GM23338 (cell line): ENCODE data around the gene PARD3. TPM values are rescaled to one million over a fixed set of nuclear protein-coding genes. Genes with fewer than 3 reads are reported as not detected.
"Not testable (repeated sequence)": the region's sequence is repeated elsewhere in the genome, so short reads cannot be mapped to it uniquely, and the experiment has no call there.

Source experiments
- ATAC-seq: fragments of 200-7000 bp; cut with Tn5 transposase; 3 replicates; pipeline ENCODE4 v1.9.1; 2020
- DNase-seq: peaks from one replicate; pipeline ENCODE4 v3.0.0-alpha.2; 2015; ENCODE audit warnings: low spot score
- H2AFZ ChIP-seq: fragments of 200-600 bp; sonication (generic); 2 replicates; pipeline ENCODE4 v1.8.0; 2016; ENCODE audit warnings: antibody characterized with exemption, mild to moderate bottlenecking, moderate library complexity
- H3F3A ChIP-seq: fragments of 200-600 bp; sonication (generic); replicated peaks from 2 replicates; pipeline ENCODE4 v1.8.0; 2017; ENCODE audit warnings: antibody characterized with exemption, mixed run types, low read depth
- H3K27ac ChIP-seq: fragments of 200-600 bp; sonication (generic); 2 replicates; pipeline ENCODE4 v1.6.1; 2016; ENCODE audit warnings: low read depth
- H3K27me3 ChIP-seq: fragments of 200-600 bp; sonication (generic); 2 replicates; pipeline ENCODE4 v1.8.0; 2016; ENCODE audit warnings: mild to moderate bottlenecking, mixed run types, moderate library complexity; ENCODE audit not compliant: insufficient read depth
- H3K36me3 ChIP-seq: fragments of 200-600 bp; sonication (generic); 2 replicates; pipeline ENCODE4 v1.8.0; 2016; ENCODE audit warnings: mild to moderate bottlenecking; ENCODE audit not compliant: insufficient read depth
- H3K4me1 ChIP-seq: fragments of 200-600 bp; sonication (generic); 2 replicates; pipeline ENCODE4 v1.8.0; 2016; ENCODE audit warnings: mild to moderate bottlenecking, moderate library complexity; ENCODE audit not compliant: insufficient read depth
- H3K4me2 ChIP-seq: fragments of 200-600 bp; sonication (generic); 2 replicates; pipeline ENCODE4 v1.7.1; 2017; ENCODE audit warnings: mixed run types
- H3K4me3 ChIP-seq: fragments of 200-600 bp; sonication (generic); 2 replicates; pipeline ENCODE4 v1.6.1; 2016; ENCODE audit warnings: mixed run types
- H3K79me2 ChIP-seq: fragments of 200-600 bp; sonication (generic); replicated peaks from 2 replicates; pipeline ENCODE4 v1.8.0; 2017; ENCODE audit warnings: mild to moderate bottlenecking; ENCODE audit not compliant: insufficient read depth
- H3K9me2 ChIP-seq: fragments of 200-600 bp; sonication (generic); 2 replicates; pipeline ENCODE4 v1.8.0; 2017; ENCODE audit not compliant: insufficient read depth
- H4K20me1 ChIP-seq: fragments of 200-600 bp; sonication (generic); replicated peaks from 2 replicates; pipeline ENCODE4 v1.8.0; 2017; ENCODE audit warnings: mild to moderate bottlenecking; ENCODE audit not compliant: insufficient read depth
- H3K27ac Mint-ChIP-seq: 2 replicates; pipeline ENCODE4 v1.8.0; 2020; ENCODE audit warnings: inconsistent platforms, mild to moderate bottlenecking, moderate library complexity, mixed read lengths
- H3K27me3 Mint-ChIP-seq: 3 replicates; pipeline ENCODE4 v1.8.0; 2022; ENCODE audit warnings: low read depth, mild to moderate bottlenecking, moderate library complexity, mixed read lengths, inconsistent platforms; ENCODE audit not compliant: insufficient read depth, poor library complexity
- H3K36me3 Mint-ChIP-seq: 3 replicates; pipeline ENCODE4 v1.8.0; 2021; ENCODE audit warnings: low read depth, mild to moderate bottlenecking, inconsistent platforms, moderate library complexity, mixed read lengths
- H3K4me1 Mint-ChIP-seq: 3 replicates; pipeline ENCODE4 v1.8.0; 2020; ENCODE audit warnings: mild to moderate bottlenecking, inconsistent platforms, mixed read lengths
- H3K4me3 Mint-ChIP-seq: 3 replicates; pipeline ENCODE4 v1.8.0; 2021; ENCODE audit warnings: moderate library complexity, mild to moderate bottlenecking, inconsistent platforms, mixed read lengths
- H3K9me3 Mint-ChIP-seq: 3 replicates; pipeline ENCODE4 v1.8.0; 2020; ENCODE audit warnings: moderate library complexity, mild to moderate bottlenecking, inconsistent platforms, mixed read lengths
- CREB1 ChIP-seq: fragments of 250-450 bp; sonication (Bioruptor Pico); IDR thresholded peaks from 2 replicates; pipeline ENCODE4 v1.5.0; 2020; ENCODE audit warnings: low read depth, mild to moderate bottlenecking, moderate library complexity
- EZH2 ChIP-seq: fragments of 200-600 bp; sonication (generic); IDR thresholded peaks from one replicate; pipeline ENCODE4 v1.8.0; 2017; ENCODE audit warnings: antibody characterized with exemption, mild to moderate bottlenecking, low read depth; ENCODE audit not compliant: unreplicated experiment
- EZH2phosphoT487 ChIP-seq: fragments of 200-600 bp; sonication (generic); IDR thresholded peaks from one replicate; pipeline ENCODE4 v1.8.1; 2018; ENCODE audit warnings: antibody characterized with exemption; ENCODE audit not compliant: unreplicated experiment
- NANOG ChIP-seq: IDR thresholded peaks from 2 replicates; pipeline ENCODE4 v1.6.1; 2016; ENCODE audit warnings: antibody characterized with exemption, borderline replicate concordance
- POLR2AphosphoS5 ChIP-seq: IDR thresholded peaks from 2 replicates; pipeline ENCODE4 v1.6.1; 2016; ENCODE audit warnings: antibody characterized with exemption, low read depth
- STAT1 ChIP-seq: IDR thresholded peaks from one replicate; pipeline ENCODE4 v1.6.1; 2016; ENCODE audit warnings: antibody characterized with exemption; ENCODE audit not compliant: unreplicated experiment
- ZNF114 ChIP-seq: fragments of 250-450 bp; sonication (Bioruptor Pico); IDR thresholded peaks from 2 replicates; pipeline ENCODE4 v1.5.0; 2020; ENCODE audit warnings: mild to moderate bottlenecking, moderate library complexity
- ZNF331 ChIP-seq: fragments of 250-450 bp; sonication (Bioruptor Pico); IDR thresholded peaks from 2 replicates; pipeline ENCODE4 v1.5.0; 2020; ENCODE audit warnings: low read depth, mild to moderate bottlenecking, moderate library complexity
- polyA plus RNA-seq: library from polyadenylated mRNA; unstranded; fragments of >200 nt; fragmentation: Nextera tagmentation; extraction: Ambion mirVana; gene quantifications from 2 replicates; pipeline ENCODE4 v1.2.1, GENCODE V29; 2016
- total RNA-seq: library from RNA; depleted of rRNA; stranded (reverse); fragments of >200 nt; shearing (Covaris generic); gene quantifications from 2 replicates; pipeline ENCODE4 v1.2.3, GENCODE V29; 2014
- TF ChIP-seq, protein P1 (sequence below), 2 experiments: fragments of 200-600 bp in 1 of 2; sonication (generic) in 1 of 2; conservative IDR thresholded peaks; 2 replicates each; pipeline versions ENCODE4 v1.5.1 to v1.6.1; 2016 to 2017; ENCODE audit warnings: antibody characterized with exemption in 2 of 2, low read depth in 2 of 2, mild to moderate bottlenecking in 2 of 2, moderate library complexity in 1 of 2
- TF ChIP-seq, protein P2 (sequence below): IDR thresholded peaks from one replicate; pipeline ENCODE4 v1.6.1; 2018; ENCODE audit warnings: antibody characterized with exemption; ENCODE audit not compliant: unreplicated experiment
- TF ChIP-seq, protein P3 (sequence below): IDR thresholded peaks from 2 replicates; pipeline ENCODE4 v1.6.1; 2016; ENCODE audit warnings: antibody characterized with exemption

PARD3 gene
- total and polyA plus RNA-seq, 2 experiments from 2014 or later = 30.2 to 51.4 TPM

DNA sequence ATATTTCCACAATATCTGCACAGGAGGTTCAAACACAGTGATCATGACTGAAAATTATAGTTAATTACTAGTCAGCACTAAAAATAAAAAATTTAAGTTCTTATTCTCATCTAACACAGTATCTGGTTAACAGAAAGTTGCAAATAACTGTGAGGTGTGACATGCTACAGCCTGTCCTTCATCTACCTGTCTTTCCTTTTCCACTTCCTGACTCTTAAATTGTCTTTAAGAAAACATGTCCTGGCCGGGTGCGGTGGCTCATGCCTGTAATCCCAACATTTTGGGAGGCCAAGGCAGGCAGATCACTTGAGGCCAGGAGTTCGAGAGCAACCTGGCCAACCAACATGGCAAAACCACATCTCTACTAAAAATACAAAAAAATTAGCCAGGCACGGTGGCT, 57.9 kb downstream of the PARD3 start:
- not testable (repeated sequence) for H3K27me3 Mint-ChIP-seq, H3F3A ChIP-seq, H3K36me3 ChIP-seq, H3K9me2 ChIP-seq, H3K4me2 ChIP-seq, H3K4me3 Mint-ChIP-seq, H3K36me3 Mint-ChIP-seq, H3K4me3 ChIP-seq, H3K27ac ChIP-seq, DNase-seq, ATAC-seq, H3K9me3 Mint-ChIP-seq, H2AFZ ChIP-seq, H3K27me3 ChIP-seq
- Histone ChIP-seq H3K79me2 (peaks cover 99% of the 10 kb centered on the region), H4K20me1 (peaks cover 39% of the 10 kb centered on the region), H3K4me1 (peaks cover 13% of the 10 kb centered on the region)
- peaks cover 28% of the 10 kb centered on the region for H3K4me1 Mint-ChIP-seq
- peak overlapping the region; percentile 86; the same call in 1 of the 2 replicates for H3K27ac Mint-ChIP-seq

DNA sequence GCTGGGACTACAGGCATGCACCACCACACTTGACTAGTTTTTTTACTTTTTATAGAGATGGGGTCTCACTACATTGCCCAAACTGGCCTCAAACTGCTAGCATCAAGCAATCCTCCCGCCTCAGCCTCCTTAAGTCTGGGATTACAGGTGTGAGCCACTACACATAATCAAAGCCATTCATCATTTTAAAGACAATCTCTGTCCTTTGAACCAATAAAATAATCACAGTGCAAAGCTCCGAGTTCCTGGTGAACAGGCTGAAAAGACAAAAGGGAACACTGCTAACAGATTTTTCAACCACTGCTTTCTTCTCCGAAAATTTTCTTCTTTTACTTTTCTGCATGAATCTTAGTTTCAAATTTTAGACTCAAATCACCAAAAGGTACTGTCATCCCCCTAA, 58.5 kb downstream of the PARD3 start:
- Histone ChIP-seq H3K9me2 (no peaks in the 10 kb centered on the region), H3K27me3 (no peaks in the 10 kb centered on the region), H3K4me3 (no peak overlapping the region), H3K4me1 (peaks cover 13% of the 10 kb centered on the region), H3K36me3 (no peaks in the 10 kb centered on the region), H3K27ac (no peak overlapping the region), H2AFZ (no peak overlapping the region), H3K4me2 (no peak overlapping the region), H4K20me1 (peaks cover 45% of the 10 kb centered on the region), H3K79me2 (peaks cover 99% of the 10 kb centered on the region), H3F3A (no peaks in the 10 kb centered on the region)
- Mint-ChIP-seq H3K27ac (no peak overlapping the region), H3K4me3 (no peak overlapping the region), H3K9me3 (no peaks in the 10 kb centered on the region), H3K36me3 (no peaks in the 10 kb centered on the region), H3K4me1 (peaks cover 27% of the 10 kb centered on the region), H3K27me3 (no peaks in the 10 kb centered on the region)
- no peak for DNase-seq
- no peak for ATAC-seq
- TF ChIP-seq EZH2phosphoT487 (no peak), ZNF331 (no peak), POLR2AphosphoS5 (no peak), CREB1 (CRISPR knock-in tag) (no peak), EZH2 (no peak), ZNF114 (CRISPR knock-in tag) (no peak), NANOG (no peak), STAT1 (no peak)
- TF ChIP-seq, protein P1, sequence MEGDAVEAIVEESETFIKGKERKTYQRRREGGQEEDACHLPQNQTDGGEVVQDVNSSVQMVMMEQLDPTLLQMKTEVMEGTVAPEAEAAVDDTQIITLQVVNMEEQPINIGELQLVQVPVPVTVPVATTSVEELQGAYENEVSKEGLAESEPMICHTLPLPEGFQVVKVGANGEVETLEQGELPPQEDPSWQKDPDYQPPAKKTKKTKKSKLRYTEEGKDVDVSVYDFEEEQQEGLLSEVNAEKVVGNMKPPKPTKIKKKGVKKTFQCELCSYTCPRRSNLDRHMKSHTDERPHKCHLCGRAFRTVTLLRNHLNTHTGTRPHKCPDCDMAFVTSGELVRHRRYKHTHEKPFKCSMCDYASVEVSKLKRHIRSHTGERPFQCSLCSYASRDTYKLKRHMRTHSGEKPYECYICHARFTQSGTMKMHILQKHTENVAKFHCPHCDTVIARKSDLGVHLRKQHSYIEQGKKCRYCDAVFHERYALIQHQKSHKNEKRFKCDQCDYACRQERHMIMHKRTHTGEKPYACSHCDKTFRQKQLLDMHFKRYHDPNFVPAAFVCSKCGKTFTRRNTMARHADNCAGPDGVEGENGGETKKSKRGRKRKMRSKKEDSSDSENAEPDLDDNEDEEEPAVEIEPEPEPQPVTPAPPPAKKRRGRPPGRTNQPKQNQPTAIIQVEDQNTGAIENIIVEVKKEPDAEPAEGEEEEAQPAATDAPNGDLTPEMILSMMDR (conservative IDR thresholded peaks at IDR 0.05; ENCODE audit: low read depth in 2 of 2) = no peak
- TF ChIP-seq, protein P2, sequence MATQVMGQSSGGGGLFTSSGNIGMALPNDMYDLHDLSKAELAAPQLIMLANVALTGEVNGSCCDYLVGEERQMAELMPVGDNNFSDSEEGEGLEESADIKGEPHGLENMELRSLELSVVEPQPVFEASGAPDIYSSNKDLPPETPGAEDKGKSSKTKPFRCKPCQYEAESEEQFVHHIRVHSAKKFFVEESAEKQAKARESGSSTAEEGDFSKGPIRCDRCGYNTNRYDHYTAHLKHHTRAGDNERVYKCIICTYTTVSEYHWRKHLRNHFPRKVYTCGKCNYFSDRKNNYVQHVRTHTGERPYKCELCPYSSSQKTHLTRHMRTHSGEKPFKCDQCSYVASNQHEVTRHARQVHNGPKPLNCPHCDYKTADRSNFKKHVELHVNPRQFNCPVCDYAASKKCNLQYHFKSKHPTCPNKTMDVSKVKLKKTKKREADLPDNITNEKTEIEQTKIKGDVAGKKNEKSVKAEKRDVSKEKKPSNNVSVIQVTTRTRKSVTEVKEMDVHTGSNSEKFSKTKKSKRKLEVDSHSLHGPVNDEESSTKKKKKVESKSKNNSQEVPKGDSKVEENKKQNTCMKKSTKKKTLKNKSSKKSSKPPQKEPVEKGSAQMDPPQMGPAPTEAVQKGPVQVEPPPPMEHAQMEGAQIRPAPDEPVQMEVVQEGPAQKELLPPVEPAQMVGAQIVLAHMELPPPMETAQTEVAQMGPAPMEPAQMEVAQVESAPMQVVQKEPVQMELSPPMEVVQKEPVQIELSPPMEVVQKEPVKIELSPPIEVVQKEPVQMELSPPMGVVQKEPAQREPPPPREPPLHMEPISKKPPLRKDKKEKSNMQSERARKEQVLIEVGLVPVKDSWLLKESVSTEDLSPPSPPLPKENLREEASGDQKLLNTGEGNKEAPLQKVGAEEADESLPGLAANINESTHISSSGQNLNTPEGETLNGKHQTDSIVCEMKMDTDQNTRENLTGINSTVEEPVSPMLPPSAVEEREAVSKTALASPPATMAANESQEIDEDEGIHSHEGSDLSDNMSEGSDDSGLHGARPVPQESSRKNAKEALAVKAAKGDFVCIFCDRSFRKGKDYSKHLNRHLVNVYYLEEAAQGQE = no peak
- TF ChIP-seq, protein P3, sequence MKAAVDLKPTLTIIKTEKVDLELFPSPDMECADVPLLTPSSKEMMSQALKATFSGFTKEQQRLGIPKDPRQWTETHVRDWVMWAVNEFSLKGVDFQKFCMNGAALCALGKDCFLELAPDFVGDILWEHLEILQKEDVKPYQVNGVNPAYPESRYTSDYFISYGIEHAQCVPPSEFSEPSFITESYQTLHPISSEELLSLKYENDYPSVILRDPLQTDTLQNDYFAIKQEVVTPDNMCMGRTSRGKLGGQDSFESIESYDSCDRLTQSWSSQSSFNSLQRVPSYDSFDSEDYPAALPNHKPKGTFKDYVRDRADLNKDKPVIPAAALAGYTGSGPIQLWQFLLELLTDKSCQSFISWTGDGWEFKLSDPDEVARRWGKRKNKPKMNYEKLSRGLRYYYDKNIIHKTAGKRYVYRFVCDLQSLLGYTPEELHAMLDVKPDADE = no peak
